GM13976 (cell line): ENCODE data around the gene ADCY2.

Experiments
- DNase-seq: peaks from one replicate; pipeline ENCODE4 v3.0.0; 2012; ENCODE audit warnings: low spot score
- CTCF ChIP-seq: IDR thresholded peaks from 2 replicates; pipeline ENCODE4 v1.5.1; 2012; ENCODE audit warnings: borderline replicate concordance, mild to moderate bottlenecking; ENCODE audit not compliant: insufficient read depth; ENCODE audit errors: extremely low read depth, missing control alignments, control extremely low read depth
- in situ Hi-C: fragments of 300-500 bp; cut with MboI; formaldehyde crosslinking; loops from one replicate; pipeline ENCODE4 v1.12.0; 2022; ENCODE audit warnings: low sequenced_read_pairs, mixed read lengths, inconsistent platforms; ENCODE audit not compliant: unreplicated experiment

Gene ADCY2

GRCh38 chr5:7395947-7396712, at the start of gene ADCY2:
Gene ADCY2, plus strand, starts transcription at chr5:7396138. Its CDS starts 159 bp downstream, at chr5:7396297.
- in situ Hi-C loops, result no loop called here
- TF ChIP-seq CTCF, result no peak
- no peak for DNase-seq

- in situ Hi-C loops, result no loop called here
- no peak for TF ChIP-seq CTCF
- no peak for DNase-seq
Observed at GRCh38 chr5:7347377-7347776, 48.6 kb upstream of the ADCY2 start.

DNA sequence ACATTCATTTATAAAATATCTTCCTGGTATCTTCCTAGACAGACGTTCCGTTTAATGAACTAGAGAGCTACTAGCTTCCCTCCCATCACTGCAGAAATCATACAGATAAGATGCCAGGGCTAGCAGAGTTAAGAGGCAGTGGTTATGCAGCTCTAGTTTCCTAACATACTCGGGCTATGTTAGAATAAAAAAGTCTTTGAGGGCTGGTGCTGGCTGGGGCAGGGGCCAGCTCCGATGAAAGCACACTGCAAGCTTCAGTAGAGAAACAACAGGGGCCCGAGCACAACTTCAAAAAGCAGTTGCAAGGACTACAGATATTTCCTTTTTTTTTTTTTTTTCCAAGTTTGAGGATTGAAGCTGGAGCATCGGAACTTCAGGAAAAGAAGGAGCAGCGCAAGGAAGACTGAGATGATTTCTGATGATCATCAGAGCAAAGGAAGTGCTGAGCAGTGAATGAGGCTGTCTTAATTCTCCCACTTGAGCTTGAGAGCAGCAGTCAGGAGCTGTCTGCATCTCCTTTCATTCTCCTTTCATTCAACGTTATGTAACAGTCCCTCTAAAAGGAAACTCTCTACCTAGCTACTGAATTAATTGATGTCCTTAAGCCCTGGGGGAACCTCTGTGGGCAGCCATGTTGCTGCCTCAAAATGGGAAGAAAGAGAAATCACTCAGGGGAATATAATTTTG, 47.6 kb upstream of the ADCY2 start:
- no peak for DNase-seq
- no peak for TF ChIP-seq CTCF
- in situ Hi-C loops, result no loop called here

DNA sequence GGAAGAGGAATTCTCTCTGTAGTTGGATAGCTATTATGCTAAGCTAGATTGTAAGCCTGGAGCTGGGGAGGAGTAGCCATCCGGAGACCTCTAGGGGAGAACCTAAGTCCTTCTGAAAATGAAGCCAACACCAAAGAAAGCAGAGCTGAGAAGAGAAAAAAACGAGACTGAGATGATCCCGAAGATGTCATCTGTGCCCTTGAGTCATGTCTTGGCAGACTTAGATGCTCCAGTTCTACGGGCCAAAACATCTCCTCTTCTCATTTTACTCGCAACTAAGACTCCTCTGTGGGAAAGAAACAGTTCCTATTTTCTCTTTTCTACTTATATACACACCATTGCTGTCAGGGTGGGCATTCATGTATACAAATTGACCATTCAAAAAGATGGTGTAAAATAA, 34.3 kb upstream of the ADCY2 start:
- in situ Hi-C loops, result no loop called here
- DNase-seq, result no peak
- TF ChIP-seq CTCF, result no peak

DNA sequence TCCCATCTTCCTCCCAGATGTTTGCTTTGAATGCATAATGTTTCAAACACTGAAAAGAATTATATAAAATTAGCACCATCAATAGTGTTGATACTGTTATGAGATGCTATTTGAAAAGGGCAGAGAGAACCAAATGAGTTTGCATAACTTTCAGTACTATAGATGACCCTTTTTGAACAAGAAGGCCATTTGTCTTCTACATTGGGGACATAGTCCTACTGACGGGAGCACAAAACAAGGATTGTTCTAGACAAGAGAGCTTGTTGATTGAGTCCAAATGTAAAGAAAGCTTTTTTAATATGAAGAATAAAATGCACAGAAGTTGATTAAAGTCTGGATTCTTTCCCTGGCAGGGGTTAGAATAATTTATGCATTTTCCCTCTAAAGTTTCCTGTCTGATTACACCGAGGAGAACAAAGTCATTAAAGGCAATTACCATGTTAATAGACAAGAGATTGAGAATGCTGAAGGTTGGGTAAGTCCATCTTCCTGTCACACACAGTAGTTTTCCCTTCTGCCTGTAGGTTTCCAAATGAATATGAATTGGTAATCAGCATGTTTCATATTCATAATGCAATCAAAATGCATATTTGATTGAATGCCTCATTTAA, 32.8 kb upstream of the ADCY2 start:
- in situ Hi-C loops, result no loop called here
- DNase-seq, result no peak
- no peak for TF ChIP-seq CTCF

- no peak for TF ChIP-seq CTCF
- in situ Hi-C loops, result no loop called here
- no peak for DNase-seq
Observed at GRCh38 chr5:7364226-7364875, 31.6 kb upstream of the ADCY2 start.
